Upper lobe of right lung (tissue), 1 donor: Measurements from ENCODE around the gene MAP7D3. TPM values are rescaled to one million over a fixed set of nuclear protein-coding genes. Genes with fewer than 3 reads are reported as not detected.
"Not testable (repeated sequence)": the region's sequence is repeated elsewhere in the genome, so short reads cannot be mapped to it uniquely, and the experiment has no call there.

Experiments used
- ATAC-seq: fragments of 200-7000 bp; cut with Tn5 transposase; one replicate; pipeline ENCODE4 v1.9.1; 2020; ENCODE audit warnings: mild to moderate bottlenecking, moderate library complexity
- DNase-seq: peaks from one replicate; pipeline ENCODE4 v3.0.0-alpha.2; 2020
- H3K27ac ChIP-seq: fragments of 200-600 bp; one replicate; pipeline ENCODE4 v1.8.0; 2022
- H3K27me3 ChIP-seq: fragments of 200-600 bp; one replicate; pipeline ENCODE4 v1.8.0; 2022; ENCODE audit warnings: mild to moderate bottlenecking
- H3K36me3 ChIP-seq: fragments of 200-600 bp; one replicate; pipeline ENCODE4 v1.8.0; 2022
- H3K4me1 ChIP-seq: fragments of 200-600 bp; one replicate; pipeline ENCODE4 v1.8.0; 2022
- H3K4me3 ChIP-seq: fragments of 200-600 bp; one replicate; pipeline ENCODE4 v1.8.0; 2022; ENCODE audit warnings: mild to moderate bottlenecking
- H3K9me3 ChIP-seq: fragments of 200-600 bp; one replicate; pipeline ENCODE4 v1.8.0; 2022
- CTCF ChIP-seq: fragments of 200-600 bp; IDR thresholded peaks from one replicate; pipeline ENCODE4 v1.8.0; 2022; ENCODE audit warnings: antibody characterized with exemption
- intact Hi-C: fragments of 100-400 bp; cut with DNase I; formaldehyde crosslinking; loops from one replicate; pipeline ENCODE4 v1.11.0; 2022
- long read RNA-seq: library from polyadenylated mRNA; unstranded; transcript quantifications from one replicate; pipeline ENCODE4 v2.0.0, GENCODE V29; 2021
- total RNA-seq: library from RNA; stranded (reverse); fragmentation: NEBNext Ultra II Directional; extraction: Animal tissue kit (Norgen Biotek cat#: 25700); gene quantifications from one replicate; pipeline ENCODE4 v1.2.1, GENCODE V29; 2021
- donor health status: DM: no; HTN: yes; CAD: no; lungs with severe emphysema.

MAP7D3 gene
- 7.9 TPM for total RNA-seq
- long read RNA-seq, full-length matches to known transcripts = 11 of 18 reads
- long read RNA-seq, partial matches to known transcripts = 6 of 18 reads
- long read RNA-seq, other reads (novel, unspliced or antisense) = 1 of 18 reads

GRCh38 chrX:136251041-136251991 lies at the start of gene MAP7D3:
MAP7D3 (minus strand) TSS chrX:136251400; CDS start chrX:136251358, 42 bp downstream.
- Histone ChIP-seq H3K27me3 (no peaks in the 10 kb centered on the region), H3K9me3 (no peaks in the 10 kb centered on the region), H3K4me1 (no peaks in the 10 kb centered on the region), H3K4me3 (peak within 1 kb of the TSS; percentile 66), H3K27ac (peak within 1 kb of the TSS; percentile 73), H3K36me3 (no peaks in the 10 kb centered on the region)
- peak; percentile 81 for DNase-seq
- intact Hi-C loops = no loop called here
- ATAC-seq = peak; percentile 98
- TF ChIP-seq CTCF = no peak

GRCh38 chrX:136300721-136301120 lies 49.5 kb upstream of the MAP7D3 start, which contains the start of gene ADGRG4:
ADGRG4 (plus strand) TSS chrX:136300963; CDS start chrX:136308778, 7,815 bp downstream.
- H3K4me3 ChIP-seq, H3K9me3 ChIP-seq, intact Hi-C loops, H3K4me1 ChIP-seq, H3K27me3 ChIP-seq, ATAC-seq, DNase-seq, H3K36me3 ChIP-seq, H3K27ac ChIP-seq: not testable (repeated sequence)

- no peaks in the 10 kb centered on the region for H3K4me1 ChIP-seq
- no peak for ATAC-seq
- no peak for TF ChIP-seq CTCF
- H3K9me3 ChIP-seq = no peaks in the 10 kb centered on the region
- DNase-seq = no peak
- H3K36me3 ChIP-seq = no peaks in the 10 kb centered on the region
- H3K27ac ChIP-seq = no peak overlapping the region
- H3K27me3 ChIP-seq = no peaks in the 10 kb centered on the region
- H3K4me3 ChIP-seq = no peak overlapping the region
- intact Hi-C loops = no loop called here
Measured at GRCh38 chrX:136295380-136295779, 44.2 kb upstream of the MAP7D3 start.

- no peak for DNase-seq
- Histone ChIP-seq H3K27me3 (no peaks in the 10 kb centered on the region), H3K4me1 (no peaks in the 10 kb centered on the region), H3K9me3 (no peaks in the 10 kb centered on the region), H3K27ac (no peak overlapping the region), H3K36me3 (no peaks in the 10 kb centered on the region), H3K4me3 (no peak overlapping the region)
- intact Hi-C loops = no loop called here
- ATAC-seq = no peak
- no peak for TF ChIP-seq CTCF
Measured at GRCh38 chrX:136292656-136293055, 41.5 kb upstream of the MAP7D3 start.

GRCh38 chrX:136291824-136292223 lies 40.6 kb upstream of the MAP7D3 start:
- TF ChIP-seq CTCF = no peak
- no peaks in the 10 kb centered on the region for H3K4me1 ChIP-seq
- no peak overlapping the region for H3K27ac ChIP-seq
- no peaks in the 10 kb centered on the region for H3K9me3 ChIP-seq
- intact Hi-C loops = no loop called here
- no peaks in the 10 kb centered on the region for H3K27me3 ChIP-seq
- ATAC-seq (no peak), DNase-seq (no peak)
- H3K4me3 ChIP-seq = no peak overlapping the region
- no peaks in the 10 kb centered on the region for H3K36me3 ChIP-seq

GRCh38 chrX:136286375-136286774 lies 35.2 kb upstream of the MAP7D3 start:
- H3K9me3 ChIP-seq, intact Hi-C loops, H3K4me1 ChIP-seq, H3K27ac ChIP-seq, DNase-seq, H3K4me3 ChIP-seq, ATAC-seq, H3K27me3 ChIP-seq, H3K36me3 ChIP-seq: not testable (repeated sequence)
